NCI-H82 treated with DMSO at 0.1 percent for 48 hours (cell line): Measurements from ENCODE around the gene CYP2A6.
"Not testable (repeated sequence)": the region's sequence is repeated elsewhere in the genome, so short reads cannot be mapped to it uniquely, and the experiment has no call there.

Experiments
- DNase-seq: peaks from one replicate; lab custom pipeline; 2025; ENCODE audit not compliant: unreplicated experiment; lab: John Stamatoyannopoulos, UW

The CYP2A6 gene, protein sequence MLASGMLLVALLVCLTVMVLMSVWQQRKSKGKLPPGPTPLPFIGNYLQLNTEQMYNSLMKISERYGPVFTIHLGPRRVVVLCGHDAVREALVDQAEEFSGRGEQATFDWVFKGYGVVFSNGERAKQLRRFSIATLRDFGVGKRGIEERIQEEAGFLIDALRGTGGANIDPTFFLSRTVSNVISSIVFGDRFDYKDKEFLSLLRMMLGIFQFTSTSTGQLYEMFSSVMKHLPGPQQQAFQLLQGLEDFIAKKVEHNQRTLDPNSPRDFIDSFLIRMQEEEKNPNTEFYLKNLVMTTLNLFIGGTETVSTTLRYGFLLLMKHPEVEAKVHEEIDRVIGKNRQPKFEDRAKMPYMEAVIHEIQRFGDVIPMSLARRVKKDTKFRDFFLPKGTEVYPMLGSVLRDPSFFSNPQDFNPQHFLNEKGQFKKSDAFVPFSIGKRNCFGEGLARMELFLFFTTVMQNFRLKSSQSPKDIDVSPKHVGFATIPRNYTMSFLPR

DNA sequence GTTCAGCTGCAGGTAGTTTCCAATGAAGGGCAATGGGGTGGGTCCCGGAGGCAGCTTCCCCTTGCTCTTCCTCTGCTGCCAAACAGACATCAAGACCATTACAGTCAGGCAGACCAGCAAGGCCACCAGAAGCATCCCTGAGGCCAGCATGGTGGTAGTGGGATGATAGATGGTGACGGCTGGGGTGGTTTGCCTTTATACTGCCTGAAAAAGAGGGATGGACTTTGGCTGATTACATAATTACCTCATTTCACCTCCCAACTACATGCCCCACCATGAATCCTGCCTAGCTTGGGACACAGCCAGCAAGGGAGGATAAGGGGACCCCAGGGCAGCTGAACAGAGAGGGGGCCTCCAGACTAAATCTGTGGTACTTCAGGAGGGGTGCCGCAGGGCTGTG lies at the start of gene CYP2A6:
TSS of gene CYP2A6 (minus strand) at position 171 of the 400 bp plus-strand sequence. CDS start at position 150, 21 bp downstream.
- not testable (repeated sequence) for DNase-seq

GRCh38 chr19:40899964-40900363 lies 49.7 kb upstream of the CYP2A6 start:
- DNase-seq: not testable (repeated sequence)

- not testable (repeated sequence) for DNase-seq
Observed at GRCh38 chr19:40896843-40897789, 46.9 kb upstream of the CYP2A6 start.

DNA sequence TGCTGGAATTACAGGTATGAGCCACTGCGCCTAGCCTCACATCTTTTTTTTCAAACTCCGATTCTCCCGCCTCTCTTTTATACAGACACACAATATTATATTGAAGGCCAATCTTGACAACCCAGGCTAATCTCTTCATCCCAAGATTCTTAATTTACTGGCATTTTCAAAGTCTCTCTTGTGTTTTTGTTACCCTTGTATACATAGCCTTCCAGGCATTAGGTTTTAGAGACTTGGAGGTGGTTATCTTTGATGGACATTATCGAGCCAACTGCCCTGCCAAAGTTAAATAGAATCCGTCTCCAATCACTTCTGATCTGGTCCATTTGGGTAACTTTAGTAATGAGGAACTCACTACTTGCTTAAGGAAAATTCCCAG lies 46.2 kb upstream of the CYP2A6 start:
- no peak for DNase-seq

- no peak for DNase-seq
Observed at GRCh38 chr19:40893112-40893511, 42.9 kb upstream of the CYP2A6 start.

- DNase-seq: no peak
Observed at GRCh38 chr19:40889366-40889765, 39.1 kb upstream of the CYP2A6 start.

- no peak for DNase-seq
Observed at GRCh38 chr19:40888191-40888590, 37.9 kb upstream of the CYP2A6 start.

DNA sequence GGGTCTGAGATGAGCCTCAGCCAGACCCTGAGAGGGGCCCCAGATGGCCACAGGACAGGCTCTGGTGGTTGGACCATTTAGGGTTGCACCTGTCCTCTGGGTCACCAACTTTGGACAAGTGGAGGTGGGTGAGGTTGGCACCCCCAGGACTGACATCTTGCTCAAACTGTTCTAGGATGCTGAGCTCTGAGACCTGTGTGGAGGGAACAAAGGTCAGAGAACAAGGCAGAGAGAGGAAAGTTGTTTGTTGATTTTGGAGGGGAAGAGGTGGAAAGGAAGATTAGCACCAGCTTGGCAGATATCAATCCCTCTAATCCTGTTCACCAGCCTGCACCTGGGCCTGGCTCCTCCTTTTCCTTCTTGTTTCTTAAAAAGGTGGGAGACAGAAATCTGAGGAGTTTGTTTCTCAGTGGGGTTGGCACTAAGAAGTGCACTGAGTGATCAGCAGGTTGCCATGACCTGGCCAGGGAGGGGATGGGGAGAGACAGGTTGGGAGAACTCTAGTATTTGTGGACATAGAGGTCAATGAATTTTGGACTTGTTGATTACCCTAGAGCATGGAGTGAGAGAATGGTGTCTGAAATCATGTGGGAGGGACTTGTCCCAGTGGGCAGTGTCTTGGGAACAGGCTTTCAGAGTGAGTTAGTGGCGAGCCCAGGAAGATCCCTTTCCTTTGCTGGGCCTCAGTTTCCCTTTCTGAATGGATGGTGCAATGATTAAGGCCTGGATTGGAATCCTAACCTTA lies 34.1 kb upstream of the CYP2A6 start:
- DNase-seq: not testable (repeated sequence)

GRCh38 chr19:40882062-40882461 lies 31.8 kb upstream of the CYP2A6 start, which contains the start of gene CYP2A7:
Gene CYP2A7 (minus strand): TSS chr19:40882231. CDS start chr19:40882210, 21 bp downstream.
- DNase-seq: not testable (repeated sequence)

DNA sequence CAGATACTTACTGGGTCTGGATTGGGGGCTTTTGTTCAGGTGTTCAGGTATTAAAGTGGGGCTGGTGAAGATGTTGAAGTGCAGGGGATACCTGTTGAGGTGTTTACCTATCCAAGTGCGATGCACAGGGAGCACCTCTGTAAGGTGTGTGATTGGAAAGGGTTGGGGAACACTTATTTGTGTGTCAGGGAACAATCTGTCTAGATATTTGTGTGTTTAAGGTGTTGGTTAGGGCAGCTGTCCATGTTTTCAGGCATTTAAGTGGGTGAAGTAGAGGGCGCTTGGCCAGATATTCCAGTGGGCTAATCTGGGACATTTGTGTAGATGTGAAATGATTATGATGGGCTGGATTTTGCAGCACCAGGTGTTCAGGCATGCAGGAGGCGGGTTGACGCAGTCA lies 29.1 kb upstream of the CYP2A6 start:
- DNase-seq: not testable (repeated sequence)

DNA sequence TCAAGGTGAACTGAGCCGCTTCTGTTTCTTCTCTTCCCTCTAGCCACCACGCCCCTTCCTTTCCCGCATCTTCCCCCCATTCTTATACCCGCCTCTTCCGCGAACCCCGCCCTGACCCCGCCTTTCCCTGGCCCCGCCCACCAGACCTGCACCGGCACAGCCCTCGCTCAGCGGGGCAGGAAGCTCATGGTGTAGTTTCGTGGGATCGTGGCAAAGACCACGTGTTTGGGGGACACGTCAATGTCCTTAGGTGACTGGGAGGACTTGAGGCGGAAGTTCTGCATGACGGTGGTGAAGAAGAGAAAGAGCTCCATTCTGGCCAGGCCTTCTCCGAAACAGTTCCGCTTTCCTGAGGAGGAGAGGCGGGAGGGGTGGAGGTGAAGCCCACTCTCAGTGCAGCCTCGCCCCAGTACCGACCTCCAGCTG lies 25.3 kb upstream of the CYP2A6 start:
- not testable (repeated sequence) for DNase-seq

DNA sequence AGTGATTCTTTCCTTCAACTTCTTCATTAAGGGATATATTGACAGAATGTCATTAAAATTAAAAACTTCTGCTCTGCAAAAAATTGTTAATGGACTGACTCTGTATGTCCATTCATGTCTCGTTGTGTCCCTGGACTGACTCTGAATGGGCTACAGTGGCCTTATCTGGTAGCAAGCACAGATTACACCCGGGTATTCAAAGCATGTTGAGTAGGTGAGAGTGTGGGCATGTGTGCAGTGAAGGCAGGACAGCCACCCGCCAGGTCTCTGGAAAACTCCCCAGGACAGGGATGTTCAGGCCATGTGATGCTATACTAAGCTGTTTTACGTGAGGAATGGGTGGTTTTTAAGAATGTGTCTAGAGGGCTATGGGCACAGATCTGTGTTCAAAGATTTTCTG lies 24.6 kb upstream of the CYP2A6 start:
- not testable (repeated sequence) for DNase-seq

- DNase-seq: not testable (repeated sequence)
Observed at GRCh38 chr19:40873873-40874272, 23.6 kb upstream of the CYP2A6 start.

DNA sequence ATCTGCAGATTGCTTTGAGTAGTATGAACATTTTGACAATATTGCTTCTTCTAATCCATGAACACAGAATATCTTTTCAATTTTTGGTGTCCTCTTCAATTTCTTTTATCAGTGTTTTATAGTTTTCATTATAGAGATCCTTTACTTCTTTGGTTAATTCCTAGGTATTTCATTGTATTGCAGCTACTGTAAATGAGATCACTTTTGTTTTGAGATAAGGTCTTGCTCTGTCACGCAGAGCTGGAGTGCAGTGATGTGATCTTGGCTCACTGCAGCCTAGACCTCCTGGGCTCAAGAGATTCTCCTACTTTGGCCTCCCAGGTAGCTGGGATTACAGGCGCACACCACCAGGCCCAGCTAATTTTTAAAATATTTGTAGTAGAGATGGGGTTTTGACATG lies 22.0 kb upstream of the CYP2A6 start:
- DNase-seq: no peak

GRCh38 chr19:40867701-40868100 lies 17.5 kb upstream of the CYP2A6 start:
- no peak for DNase-seq

DNA sequence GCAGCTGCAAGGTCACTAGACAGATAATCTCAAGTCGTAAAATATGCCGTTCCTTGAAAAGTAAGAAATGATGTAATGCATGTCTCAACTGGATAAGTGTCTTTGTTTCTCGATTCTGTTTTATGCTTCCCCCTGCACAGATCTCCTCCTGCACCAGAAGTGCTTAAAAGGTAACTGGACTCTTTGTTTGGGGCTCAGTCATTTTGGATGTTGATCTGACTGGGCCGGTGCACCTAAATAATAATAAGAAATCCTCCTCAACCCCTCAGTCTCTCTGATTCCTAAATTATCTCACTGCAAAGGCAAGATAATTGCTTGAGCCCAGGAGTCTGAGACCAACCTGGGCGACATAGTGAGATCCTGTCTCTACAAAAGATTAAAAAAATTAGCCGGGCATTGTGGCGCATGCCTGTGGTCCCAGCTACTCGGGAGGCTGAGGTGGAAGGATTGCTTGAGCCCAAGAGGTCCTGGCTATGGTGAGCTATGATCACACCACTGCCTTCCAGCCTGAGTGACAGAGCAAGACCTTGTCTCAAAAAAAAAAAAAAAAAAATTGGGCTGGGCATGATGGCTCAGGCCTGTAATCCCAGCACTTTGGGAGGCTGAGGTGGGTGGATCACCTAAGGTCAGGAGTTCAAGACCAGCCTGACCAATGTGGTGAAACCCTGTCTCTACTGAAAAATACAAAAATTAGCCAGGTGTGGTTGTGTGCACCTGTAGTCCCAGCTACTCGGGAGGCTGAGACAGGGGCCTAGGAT lies 14.7 kb upstream of the CYP2A6 start:
- DNase-seq: not testable (repeated sequence)

DNA sequence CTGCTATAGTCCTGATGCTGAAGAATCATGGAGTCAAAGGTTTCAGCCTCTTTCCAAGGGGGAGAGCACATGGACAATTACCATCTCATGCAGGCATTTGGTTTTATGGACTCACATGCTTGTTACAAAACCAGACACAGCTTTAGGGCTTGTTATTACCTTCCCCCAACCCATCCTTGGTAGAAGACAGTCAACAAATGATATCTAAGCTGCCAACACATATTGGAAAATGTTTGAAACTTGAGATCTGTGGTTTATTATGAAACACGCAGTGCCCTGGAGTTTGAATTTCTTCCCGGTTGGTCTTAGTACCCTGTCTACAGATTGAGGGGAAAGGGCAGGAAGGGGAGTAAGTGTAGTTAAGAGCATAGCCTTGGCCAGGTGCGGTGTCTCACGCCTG lies 12.5 kb upstream of the CYP2A6 start:
- no peak for DNase-seq

DNA sequence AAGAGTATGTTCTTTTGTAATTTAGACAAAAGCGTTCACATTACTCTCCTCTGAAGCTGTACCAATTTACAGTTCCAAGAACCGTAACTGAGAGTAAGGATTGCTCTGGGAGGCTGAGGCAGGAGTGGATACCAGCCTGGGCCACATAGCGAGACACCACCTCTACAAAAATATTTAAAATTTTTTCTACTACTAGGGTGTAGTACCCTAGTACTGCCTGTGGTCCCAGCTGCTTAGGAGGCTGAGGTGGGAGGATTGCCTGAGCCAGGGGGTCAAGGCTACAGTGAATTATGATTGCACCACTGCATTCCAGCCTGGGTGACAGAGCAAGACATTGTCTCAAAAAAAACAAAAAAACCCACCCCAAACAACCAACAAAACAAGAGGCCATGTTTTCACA lies 12.1 kb upstream of the CYP2A6 start:
- DNase-seq: no peak

DNA sequence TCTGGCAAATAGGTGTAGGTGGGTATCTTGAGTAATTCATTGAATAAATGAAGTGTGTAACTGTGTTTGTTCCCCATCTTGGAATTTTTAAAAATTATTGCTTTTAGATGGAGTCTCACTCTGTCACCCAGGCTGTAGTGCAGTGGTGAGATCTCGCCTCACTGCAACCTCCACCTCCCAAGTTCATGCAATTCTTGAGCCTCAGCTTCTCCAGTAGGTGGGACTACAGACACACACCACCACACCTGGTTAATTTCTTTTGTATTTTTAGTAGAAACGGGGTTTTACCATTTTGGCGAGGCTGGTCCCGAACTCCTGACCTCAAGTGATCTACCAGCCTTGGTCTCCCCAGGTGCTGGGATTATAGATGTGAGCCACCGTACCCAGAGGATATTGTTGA lies 7.9 kb upstream of the CYP2A6 start:
- no peak for DNase-seq
